ENCODE measurements around the gene LRFN2.

Gene LRFN2

DNA sequence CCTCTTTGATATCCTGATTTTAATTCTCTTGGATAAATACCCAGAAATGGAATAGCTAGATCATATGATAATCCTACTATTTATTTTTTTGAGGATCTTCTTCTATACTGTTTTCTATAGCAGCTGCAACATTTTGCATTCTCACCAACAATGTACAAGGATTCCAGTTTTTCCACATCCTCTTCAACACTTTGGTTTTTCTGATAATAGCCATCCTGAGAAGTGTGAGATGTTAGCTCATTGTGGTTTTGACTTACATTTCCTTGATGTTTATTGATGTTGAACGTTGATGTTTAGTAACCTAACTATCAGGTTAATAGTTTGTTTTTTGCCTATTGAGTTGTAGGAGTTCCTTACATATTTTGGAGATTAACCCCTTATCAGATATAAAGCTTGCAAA is 217.3 kb downstream of the LRFN2 start:
- no peak for FAIRE-seq

DNA sequence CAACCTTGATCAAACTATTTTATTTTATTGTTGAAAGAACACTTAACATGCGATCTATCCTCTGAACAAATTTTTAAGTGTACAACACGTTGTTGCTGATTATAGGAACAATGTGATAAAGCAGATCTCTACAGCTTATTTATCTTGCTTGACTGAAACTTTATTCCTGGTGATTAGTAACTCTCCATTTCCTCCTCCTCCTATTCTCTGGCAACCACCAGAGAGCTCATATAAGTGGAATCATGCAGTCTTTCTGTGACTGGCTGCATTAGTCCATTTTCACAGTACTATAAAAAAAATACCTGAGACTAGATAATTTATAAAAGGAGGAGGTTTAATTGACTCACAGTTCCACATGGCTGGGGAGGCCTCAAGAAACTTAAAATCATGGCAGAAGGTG is 218.1 kb downstream of the LRFN2 start:
- FAIRE-seq = no peak

DNA sequence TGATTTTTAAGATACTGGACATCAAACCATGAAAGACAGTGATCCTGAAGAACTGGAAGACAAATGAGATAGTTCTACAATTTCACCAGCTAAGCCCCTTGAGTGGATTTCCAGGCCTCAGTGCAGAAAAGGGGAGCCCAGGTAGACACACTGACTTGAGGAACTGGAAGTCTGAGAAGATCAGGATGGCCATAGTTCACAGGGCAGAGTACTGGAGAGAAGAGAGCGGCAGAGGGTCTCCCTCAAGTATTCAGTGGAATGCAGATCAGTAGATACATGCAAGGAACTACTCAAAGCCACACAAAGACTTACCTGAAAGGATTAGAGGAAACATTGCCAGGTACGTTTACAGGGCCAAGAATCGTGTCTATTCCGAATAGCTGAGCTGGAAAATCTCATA is 224.3 kb downstream of the LRFN2 start:
- no peak for FAIRE-seq

DNA sequence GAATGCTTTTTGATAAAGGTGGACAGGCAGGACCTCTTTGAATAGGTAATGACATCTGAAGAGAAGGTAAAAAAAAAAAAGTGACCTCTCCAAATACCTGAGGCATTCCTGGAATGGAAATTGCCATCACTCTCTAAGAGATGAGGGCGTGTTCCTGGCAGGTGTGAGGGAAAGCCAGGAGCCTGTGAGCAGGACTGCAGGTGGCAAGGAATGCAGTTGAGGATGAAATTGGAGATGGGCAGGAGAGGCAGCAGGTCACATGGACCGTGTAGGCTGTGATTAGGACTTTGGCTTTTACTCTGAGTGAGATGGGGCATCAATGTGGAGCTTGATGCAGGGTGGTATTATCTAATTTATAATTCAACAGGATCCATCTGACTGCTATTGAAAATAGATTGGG is 227.4 kb downstream of the LRFN2 start:
- no peak for FAIRE-seq

DNA sequence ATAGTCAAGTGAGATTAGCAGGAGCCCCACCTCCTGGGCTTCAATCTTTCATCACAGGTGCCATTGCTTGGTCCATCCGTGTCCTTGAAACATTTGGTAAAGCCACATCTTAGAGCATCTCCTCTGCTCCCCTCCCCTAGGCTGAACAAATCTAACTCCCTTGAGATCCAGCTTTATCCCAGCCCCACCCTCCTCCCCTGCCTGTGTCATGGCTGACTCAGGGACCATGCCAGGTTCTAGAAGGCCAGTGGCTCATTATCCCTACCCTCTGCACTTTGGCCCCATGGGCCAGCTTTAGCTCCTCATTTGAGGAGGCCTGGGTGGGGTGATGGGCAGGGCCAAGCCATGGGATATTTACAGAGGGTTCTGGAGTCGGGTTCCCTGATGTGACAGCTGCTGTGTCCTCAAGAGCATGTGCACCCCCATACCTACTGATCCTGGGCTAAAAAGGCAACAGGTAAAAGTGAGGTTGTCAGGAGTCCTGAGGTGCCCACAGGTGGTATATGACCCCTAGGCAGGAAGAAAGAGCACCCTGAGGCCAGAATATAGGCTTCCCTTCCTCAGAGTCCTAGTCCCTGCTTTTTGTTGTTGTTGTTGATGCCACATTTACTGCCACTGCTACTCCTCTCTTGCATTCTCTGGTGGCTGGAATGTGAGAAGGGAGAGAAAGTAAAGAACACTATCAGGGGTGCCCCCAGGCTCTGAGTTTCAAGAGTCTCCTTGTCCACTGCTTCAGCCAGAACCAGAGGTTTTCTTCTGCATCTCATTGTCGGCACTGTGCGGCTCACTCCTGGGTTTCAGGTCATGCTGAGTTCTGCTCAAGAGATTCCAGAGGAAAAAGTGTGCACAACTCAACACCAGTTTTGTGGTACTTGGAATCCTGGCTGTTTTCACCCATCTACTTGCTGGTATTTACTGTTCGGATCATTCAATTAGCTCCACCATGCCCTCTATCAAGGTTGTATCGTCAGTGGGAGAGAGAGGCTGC is 228.4 kb downstream of the LRFN2 start:
- no peak for FAIRE-seq

DNA sequence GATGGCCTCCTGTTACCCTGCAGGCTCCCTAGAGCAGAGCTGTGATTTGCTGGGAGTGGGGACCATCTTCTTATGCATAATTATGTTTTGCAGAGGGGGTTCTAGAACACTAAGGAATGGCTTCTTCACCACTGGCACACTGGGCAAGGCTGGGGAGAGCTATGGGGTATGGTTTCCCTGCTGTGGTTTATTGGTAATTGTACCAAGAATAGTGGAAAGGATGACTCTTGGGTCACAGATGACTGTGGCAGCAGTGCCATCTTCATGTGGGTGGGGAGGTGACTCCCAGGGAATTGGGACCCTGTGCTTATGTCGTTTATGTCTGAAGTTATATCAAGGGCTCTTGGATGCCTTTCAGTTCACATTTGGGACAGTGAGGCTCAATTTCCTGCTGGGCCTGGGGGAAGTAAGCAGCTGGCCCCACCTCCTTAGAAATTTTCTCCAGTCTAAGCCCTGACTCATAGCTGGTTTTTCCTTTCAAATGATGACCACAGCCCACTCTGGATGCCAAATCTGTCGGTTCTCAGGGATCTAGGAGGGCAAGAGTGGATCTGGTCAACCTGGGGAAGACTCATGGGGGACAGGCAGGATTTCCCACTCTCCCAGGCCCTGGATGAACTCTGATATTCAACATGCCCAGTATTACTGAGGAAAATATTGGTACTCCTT is 230.8 kb downstream of the LRFN2 start:
- FAIRE-seq = no peak

DNA sequence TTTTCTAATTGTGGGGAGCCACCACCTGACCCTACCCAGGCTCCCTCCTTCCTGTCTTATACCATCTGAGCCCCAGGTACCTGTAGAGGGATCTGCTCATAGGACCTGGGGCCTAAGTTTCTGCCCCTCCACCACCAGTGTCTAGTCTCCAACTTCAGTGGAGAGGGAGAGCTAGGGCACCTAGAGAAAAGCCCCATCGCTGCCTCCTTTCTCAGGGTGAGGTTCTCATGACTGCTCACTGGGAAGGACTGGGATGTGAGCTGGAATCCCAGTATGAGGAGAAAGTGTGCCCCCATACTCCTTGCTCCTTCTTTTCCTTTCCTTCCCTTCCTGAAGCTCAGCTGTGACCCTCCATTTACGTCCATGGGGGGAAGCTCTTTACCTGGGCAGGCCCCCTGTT is 231.6 kb downstream of the LRFN2 start:
- no peak for FAIRE-seq

DNA sequence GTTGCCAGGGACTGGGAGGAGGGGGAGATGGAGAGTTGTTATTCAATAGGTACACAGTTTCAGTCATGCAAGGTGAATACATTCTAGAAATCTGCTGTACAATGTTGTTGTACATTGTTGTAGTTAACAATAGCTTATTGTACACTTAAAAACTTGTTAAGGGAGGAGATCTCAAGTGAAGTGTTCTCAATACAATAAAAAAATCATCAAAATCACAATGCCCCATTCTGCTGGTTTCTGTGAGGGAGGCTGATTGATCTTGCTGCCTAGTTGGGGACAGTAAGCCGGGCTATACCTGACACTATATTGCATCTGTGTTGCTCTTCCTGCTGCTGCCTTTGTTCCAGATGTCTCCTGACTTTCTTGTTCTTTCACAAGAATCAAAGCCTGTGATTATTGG is 232.1 kb downstream of the LRFN2 start:
- FAIRE-seq = no peak

DNA sequence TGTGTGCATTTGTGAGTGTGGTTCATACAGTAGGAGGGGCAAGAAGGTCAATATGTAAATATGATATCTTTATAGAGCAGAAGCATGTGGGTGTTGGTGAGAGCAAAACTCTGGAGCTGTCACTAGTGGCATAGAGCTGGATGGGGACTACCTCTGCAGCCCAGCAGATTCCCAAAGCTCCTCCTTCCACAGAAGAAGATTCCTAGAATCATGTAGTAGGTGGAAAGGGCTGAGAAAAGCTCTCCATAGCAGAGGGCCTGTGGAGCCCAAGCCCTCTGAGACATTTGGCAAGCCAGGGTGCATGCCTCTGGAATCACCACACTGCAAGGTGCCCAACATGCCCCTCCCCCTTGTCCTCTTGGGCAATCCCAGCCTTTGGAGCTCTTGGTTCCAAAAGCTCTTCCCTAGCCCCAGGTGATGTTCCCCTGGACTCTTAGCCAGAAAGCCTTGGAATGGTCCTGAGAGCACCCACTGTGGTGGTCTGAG is 233.2 kb downstream of the LRFN2 start:
- no peak for FAIRE-seq

DNA sequence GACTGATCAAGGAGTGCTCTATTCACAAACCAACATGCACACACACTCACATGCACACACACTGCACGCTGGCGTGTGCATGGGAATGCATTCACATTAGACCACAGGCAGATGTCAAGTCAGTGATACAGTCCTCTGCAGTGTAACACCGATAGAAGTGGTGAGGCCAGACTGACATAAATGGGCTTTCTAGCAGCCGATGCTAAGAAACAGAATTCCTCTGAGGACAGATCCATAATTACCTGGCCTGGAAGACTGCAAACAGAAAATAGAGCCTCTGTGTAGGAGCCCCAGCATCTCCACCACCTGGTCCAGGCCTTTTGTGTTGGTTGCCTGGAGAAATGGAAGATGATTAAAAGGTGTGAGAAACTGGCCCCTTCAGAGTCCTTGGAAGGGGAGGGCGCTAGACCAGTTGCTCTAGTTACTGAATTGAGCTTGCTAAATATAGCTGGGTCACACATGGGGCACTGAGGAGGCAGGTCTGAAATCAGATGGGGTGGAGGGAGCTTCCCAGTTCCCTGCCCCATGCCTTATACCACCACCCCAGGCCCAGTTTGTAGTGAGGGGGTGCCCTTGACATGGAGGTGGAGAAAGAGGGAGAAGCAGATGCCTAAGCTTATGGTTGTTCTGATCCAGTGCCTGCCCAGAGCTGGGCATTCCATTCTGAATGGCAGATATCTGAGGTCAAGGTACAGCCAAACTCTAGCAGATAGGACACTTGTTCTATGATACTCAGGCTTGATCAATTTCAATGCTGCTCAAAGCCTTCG is 233.8 kb downstream of the LRFN2 start:
- FAIRE-seq = no peak

DNA sequence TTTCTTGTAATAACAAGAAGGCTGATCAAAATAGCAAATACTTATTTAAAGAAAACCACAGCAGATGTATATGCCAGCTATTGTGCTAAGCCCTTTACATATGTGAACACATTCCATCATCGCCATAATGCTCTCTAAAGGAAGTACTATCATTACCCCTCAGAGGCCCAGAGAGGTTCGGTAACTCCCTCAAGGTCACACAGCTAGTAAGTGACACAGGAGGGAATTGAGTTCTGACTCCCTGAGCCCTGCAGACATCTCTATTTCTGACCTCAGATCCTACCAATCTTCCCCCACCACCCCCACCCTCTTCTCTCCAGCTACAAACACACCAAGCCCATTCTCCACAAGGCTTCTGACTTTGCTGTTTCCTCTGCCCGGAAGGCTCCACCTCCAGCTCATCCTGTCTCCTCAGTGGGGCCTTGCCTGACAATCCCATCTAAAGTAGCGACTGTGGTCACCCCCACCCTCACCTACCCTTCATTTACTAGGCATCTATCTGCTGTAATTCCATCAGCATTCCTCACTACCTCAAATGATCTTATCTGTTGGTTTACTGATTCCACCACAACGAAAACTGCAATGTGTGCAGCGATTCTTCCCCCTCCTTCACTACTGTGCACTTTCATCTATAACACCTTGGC is 234.5 kb downstream of the LRFN2 start:
- FAIRE-seq = no peak

DNA sequence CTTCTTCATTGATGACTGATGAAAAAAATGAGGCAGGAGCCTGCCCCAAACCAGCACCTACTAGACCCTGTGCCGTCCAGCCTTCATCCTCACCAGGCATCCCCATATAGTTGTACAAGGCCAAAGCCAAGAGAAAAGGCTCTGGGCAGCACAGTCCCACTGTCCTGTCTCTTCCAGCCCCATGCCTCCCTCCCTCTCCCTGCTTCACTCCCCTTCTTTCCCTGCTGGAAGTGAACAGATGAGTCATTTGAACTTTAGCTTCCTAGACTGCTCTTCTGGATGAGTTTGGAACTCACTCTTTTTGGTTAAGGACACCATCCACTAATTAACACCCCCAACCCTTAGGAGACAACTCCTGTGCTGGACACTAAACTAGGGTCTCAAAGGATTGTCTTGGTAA is 235.2 kb downstream of the LRFN2 start:
- FAIRE-seq = no peak

DNA sequence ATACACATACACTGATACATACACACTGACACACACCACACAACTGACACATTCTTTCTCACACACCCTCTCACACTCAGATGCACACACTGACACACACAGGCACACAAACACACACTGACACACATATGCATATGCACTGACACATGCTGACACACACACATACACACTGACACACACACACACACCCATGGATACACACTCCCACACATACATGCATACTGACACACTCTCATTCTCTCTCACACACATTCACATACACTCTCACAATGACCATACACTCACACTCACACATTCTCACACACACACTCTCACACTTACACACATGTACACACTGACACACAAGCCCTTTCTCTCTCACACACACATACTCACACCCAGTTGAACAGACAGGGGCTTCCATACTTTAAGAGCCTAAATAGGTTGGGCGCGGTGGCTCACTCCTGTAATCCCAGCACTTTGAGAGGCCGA is 236.4 kb downstream of the LRFN2 start:
- no peak for FAIRE-seq

DNA sequence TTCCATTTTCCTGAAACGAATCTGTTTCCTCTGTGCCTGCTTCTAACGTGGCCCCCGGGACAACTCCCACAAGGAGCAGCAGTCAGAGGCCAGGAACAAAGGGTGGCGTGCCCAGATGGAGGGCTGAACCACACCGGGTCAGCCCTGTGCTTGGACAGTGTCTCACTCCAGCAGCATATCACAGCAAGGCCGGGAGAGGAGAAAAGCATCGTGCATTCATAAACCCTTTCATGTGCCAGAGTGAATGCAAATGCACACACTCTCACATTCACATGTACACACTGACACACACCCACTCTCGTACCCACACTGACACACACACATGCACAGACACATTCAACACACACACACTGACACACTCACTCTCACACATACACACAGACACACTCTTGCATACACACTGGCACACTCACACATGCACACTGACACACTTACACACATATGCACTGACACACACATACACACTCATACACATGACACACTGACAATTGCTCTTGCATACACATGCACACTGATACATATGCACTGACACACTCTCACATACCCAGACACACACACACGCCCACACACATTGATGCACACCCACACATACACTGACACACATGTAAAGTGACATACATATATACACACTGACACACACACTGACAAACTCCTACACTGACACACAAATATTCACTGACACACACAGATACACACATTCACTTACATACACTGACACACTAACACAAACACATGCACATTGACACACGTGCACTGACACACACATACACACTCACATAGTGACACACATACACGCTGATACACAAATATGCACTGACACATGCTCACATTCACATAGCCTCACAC is 237.0 kb downstream of the LRFN2 start:
- FAIRE-seq = no peak

DNA sequence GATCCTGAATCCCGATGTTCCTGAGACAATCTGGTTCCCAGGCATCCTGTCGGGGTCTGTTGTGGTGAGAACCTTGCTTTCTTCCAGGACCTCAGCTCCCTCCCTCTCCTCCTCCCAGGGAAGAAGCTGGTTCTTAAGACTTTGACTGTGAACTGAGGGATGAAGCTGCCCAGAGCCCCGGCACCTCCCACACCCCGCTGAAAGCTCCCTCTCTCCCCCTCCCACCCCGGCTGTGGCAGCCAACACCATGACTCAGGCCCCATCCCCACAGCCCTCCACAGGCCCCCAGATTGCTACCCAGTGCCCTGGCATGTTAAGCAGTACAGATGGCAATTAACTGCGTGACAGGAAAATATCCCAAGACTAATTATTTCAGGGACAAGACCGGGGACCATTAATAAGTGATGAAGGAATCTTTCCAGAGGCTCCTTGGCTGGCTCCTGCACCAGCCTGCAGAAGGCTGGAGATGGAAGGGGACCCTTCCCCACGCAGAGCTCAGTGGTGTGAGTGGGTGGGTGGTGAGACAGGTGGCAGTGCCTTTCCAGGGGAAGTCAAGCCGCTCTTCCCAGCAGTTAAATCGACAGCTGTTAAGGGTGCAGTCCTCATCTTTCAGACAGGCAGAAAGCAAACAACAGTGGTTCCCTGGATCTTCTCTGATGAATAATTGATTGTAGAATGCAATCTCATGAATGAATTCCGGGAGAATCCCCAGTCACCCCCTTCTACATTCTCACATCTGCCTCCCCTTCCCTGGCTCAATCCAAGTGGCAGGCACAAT is 237.9 kb downstream of the LRFN2 start:
- no peak for FAIRE-seq

DNA sequence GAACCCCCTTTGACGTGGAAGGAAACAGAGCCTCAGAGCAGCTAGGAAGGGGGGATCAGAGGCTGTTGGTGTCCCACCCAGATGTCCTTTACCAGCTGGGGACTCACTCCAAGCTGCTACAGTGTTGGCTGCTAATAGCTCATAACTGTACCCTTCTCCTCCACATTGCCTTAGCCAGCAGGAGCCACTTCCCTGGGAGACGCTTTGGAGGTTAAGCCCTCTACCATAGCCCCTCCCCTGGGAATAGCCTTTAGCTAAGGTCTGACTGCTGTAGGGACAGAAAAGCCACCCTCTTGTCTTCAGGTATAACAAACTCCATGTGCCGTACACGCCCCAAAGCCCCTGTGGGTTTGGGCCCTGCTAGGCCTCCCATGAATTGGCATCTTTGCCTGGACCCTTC is 238.6 kb downstream of the LRFN2 start:
- FAIRE-seq = no peak

DNA sequence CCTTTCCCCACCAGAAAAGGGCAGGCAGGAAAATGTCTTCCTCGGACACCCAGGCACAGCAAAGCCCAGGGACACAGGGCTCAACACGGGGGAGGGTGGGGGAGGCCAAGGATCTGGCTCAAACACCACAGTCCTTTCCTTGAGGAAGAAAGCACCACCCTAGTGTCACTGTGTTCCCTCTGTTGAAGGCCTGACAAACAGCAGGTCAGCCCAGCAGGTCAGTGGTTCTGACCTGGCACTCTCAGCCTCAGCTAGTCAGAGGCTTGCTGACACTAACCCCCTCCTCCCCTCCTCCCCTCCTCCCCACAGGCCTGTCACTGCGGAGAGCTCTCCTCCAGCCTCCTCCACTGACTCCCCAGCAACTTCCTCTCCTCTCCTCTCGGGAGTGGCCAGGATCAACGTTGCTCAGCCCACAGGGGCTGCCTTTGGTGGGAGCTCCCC is 239.6 kb downstream of the LRFN2 start:
- FAIRE-seq = no peak

DNA sequence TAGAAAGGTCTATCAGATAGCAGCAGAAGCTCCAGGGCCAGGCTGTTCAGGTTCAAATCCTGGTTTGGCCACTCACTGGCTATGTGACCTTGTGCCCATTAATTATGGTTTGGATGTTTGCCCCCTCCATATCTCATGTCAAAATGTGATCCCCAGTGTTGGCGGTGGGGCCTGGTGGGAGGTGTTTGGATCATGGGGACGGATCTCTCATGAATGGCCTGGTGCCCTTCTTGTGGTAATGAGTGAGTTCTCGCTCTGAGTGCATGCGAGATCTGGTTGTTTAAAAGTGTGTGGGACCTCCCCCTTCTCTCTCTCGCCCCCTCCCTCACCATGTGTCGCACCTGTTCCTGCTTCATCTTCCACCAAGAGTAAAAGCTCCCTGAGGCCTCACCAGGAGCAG is 240.9 kb downstream of the LRFN2 start:
- FAIRE-seq = no peak

DNA sequence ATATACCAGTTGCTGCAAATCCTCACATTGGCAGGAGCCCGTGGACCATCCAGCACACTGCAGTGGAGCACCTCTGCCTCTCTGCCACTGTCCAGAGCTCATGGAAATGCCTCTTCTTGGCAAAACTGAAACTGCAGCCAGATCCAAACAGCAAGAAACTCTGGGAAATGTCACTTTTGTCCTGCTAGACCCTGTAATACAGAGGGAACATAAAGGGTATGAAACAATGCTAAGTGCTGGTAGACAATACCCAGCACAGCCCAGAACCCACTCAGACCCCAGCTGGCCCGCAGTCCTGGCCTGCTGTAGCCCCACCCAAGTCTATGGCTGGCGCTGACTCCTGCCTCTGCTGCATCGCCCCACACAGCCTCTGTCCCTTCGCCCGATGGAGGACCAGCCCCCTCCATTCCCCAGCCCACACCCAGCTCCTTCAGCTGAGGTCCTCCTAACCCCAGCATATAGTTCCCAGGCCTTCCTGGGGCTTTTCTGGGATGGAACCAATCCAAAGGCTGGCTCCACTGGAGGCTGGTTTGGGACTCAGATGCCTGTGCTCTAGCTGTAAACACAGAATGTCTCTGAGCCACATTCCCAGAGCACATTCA is 242.5 kb downstream of the LRFN2 start:
- no peak for FAIRE-seq

DNA sequence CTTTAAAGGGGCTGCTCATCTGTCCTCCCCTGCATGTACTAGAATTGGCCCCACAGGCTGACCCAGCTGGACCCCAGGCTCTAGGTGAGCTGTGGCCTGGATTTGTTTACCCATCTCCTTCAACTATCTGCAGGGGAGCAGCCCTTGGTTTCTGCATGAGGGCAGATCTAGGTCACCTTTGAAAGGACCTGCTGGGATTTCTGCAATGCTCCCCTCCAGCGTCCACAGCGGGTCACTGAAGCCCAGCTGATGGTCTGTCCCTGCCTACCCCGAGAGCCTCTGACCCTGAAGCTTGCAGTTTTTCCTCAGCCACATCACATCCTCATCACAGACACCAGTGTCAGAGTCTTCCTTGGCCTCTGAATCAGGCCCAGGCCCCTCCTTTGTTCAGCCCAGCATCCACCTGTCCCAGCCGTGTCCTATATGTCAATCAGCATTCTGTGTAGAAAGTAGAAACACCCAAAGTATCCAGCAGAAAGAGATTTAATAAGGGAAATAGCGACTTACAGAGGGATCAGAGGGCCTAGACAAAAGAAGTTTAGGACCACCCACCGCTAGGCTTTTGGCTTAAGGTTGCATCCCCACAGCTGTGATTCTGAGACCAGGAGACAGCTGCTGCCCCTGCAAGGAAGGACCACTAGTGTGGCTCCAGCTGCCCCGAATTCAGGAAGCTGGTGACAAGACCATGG is 243.1 kb downstream of the LRFN2 start:
- no peak for FAIRE-seq

Measured in TTC549 (cell line).